GM23248 (cell line): ENCODE data around the gene DOK6.

ENCODE experiments used
- EZH2 ChIP-seq: fragments of 200-600 bp; sonication (generic); IDR thresholded peaks from 2 replicates; pipeline ENCODE4 v1.6.1; 2018; ENCODE audit warnings: antibody characterized with exemption, mild to moderate bottlenecking; ENCODE audit not compliant: insufficient read depth, poor library complexity, severe bottlenecking
- EZH2phosphoT487 ChIP-seq: fragments of 200-600 bp; sonication (generic); IDR thresholded peaks from 2 replicates; pipeline ENCODE4 v1.6.1; 2018; ENCODE audit warnings: antibody characterized with exemption, moderate library complexity, mild to moderate bottlenecking, low read depth; ENCODE audit not compliant: insufficient read depth

DNA sequence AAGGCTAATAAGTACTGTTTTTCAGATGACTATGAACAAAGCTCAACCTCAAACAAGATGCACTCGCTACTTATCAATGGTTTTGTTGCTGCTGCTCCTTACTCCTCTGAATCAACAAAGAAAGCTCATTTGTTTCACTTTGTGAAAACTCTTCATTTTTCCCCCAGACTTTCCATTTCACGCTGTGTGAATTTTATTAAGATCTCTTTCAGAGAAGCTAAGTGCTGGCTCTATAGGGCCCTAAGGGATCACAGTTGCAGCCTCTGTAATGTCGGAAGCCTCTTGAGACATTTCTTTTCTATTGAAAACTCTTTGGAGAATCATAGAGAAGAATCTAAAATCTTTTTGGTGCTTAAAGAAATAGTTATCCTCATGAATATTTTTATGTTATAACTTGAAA, 337.2 kb downstream of the DOK6 start:
- TF ChIP-seq EZH2, result no peak
- TF ChIP-seq EZH2phosphoT487, result no peak
